HL-60/S4 (cell line): ENCODE results near the gene SH3RF3.
"Not testable (repeated sequence)": the region's sequence is repeated elsewhere in the genome, so short reads cannot be mapped to it uniquely, and the experiment has no call there.

Source experiments
- in situ Hi-C: fragments of 300-500 bp; cut with MboI; formaldehyde crosslinking; loops from 2 replicates; pipeline ENCODE4 v1.14.3; 2022; ENCODE audit warnings: low sequenced_read_pairs

The SH3RF3 gene

GRCh38 chr2:109117181-109117580 lies 11.8 kb upstream of the SH3RF3 start:
- in situ Hi-C loops, result not testable (repeated sequence)

- in situ Hi-C loops, result no loop called here
Measured at GRCh38 chr2:109117780-109118179, 11.2 kb upstream of the SH3RF3 start.

GRCh38 chr2:109118321-109118720 lies 10.7 kb upstream of the SH3RF3 start:
- in situ Hi-C loops, result no loop called here

- in situ Hi-C loops, result loop anchor here (10.0 kb wide), 1 partner anchor 385 kb away; no protein-coding TSS in a partner anchor
Measured at GRCh38 chr2:109120166-109120565, 8.8 kb upstream of the SH3RF3 start.

GRCh38 chr2:109120686-109121085 lies 8.3 kb upstream of the SH3RF3 start:
- in situ Hi-C loops, result loop anchor here (10.0 kb wide), 1 partner anchor 384 kb away; no protein-coding TSS in a partner anchor

DNA sequence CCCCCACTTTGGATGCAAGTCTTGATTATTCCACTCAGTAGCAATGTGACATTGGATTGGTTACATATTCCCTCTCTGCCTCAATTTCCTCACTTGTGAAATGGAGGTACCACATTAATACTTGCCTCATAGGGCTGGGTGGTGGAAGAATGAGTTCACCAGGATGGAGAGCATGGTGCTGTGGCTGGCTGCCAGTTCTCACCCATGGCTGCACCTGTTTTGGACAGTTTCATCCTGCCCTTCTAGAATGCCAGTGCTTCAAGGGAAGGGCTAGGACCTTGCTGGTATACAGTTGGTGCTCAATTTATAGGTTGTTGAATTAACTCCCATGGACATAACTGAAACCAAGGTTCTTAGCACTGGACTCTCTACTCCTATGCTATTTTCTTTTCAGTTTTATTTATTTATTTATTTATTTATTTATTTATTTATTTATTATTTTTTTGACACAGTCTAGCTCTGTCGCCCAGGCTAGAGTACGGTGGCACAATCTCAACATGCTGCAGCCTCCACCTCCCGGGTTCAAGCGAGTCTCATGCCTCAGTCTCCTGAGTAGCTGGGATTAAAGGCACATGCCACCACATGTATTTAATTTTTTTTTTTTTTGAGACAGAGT lies 5.3 kb upstream of the SH3RF3 start:
- in situ Hi-C loops, result loop anchor here (10.0 kb wide), 1 partner anchor 381 kb away; no protein-coding TSS in a partner anchor

DNA sequence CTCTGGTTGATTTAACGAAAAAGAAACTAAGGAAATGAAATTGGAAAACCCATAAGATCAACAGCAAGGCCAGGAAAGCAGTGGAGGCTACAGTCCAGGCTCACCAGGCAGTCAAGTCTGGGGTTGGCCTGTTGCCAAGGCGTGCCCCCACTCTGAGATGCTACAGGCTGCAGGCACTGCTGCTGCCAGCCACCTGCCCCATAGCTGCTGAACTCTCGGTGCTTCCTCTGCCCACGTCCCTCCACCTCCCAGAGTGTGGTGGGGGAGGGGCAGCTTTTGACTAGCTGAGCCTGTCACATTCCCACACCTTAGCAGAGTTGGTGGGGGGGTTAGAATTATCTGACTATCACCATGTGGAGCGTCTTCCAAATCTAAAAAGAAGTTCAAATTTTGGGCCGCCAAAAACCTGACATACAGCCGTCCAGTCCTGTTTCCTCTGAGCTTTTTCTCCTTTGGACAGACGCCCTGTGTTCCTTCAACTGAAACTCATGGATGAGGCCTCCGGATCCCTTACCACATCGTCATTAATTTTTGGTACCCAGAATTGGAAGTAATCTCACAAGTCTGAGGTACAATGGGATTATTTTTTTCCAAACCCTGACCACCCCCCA lies 3.9 kb upstream of the SH3RF3 start:
- in situ Hi-C loops, result loop anchor here (10.0 kb wide), 1 partner anchor 380 kb away; no protein-coding TSS in a partner anchor

GRCh38 chr2:109125593-109126500 lies 3.2 kb upstream of the SH3RF3 start:
- in situ Hi-C loops, result loop anchor here (10.0 kb wide), 1 partner anchor 379 kb away; no protein-coding TSS in a partner anchor

DNA sequence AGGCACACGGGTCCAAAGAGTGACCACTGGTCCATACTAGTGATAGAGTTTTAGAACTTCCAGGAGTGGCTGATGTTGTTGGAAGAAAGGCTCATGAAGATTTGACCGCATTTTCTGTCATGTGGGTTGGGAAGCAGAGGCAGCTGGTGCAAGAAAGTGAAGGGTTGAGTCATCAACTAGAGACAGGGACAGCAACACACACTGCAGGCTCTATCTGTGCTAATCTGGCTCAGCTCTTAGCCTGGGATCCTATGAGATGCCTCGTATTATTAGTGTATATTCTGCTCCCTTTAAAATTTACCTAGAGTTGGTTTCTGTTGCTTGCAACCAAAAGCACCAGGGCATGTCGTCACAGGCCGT lies 2.5 kb upstream of the SH3RF3 start:
- in situ Hi-C loops, result loop anchor here (10.0 kb wide), 1 partner anchor 378 kb away; no protein-coding TSS in a partner anchor

DNA sequence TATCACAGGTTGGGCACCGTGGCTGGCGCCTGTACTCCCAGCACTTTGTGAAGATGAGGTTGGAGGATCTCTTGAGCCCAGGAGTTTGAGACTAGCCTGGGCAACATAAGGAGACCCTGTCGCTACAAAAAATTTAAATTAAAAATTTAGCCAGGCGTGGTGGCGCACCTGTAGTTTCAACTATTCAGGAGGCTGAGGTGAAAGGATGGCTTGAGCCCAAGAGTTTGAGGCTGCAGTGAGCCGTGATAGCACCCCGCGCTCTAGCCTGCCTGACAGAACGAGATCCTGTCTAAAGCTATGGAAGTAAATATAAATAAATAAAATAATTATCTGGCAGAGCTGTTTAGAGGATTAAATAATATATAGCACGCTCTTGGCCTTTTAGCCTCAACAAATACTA lies 1.4 kb upstream of the SH3RF3 start:
- in situ Hi-C loops, result loop anchor here (10.0 kb wide), 1 partner anchor 377 kb away; no protein-coding TSS in a partner anchor

GRCh38 chr2:109128048-109128615 lies 873 bp upstream of the SH3RF3 start:
- in situ Hi-C loops, result loop anchor here (10.0 kb wide), 1 partner anchor 377 kb away; no protein-coding TSS in a partner anchor

DNA sequence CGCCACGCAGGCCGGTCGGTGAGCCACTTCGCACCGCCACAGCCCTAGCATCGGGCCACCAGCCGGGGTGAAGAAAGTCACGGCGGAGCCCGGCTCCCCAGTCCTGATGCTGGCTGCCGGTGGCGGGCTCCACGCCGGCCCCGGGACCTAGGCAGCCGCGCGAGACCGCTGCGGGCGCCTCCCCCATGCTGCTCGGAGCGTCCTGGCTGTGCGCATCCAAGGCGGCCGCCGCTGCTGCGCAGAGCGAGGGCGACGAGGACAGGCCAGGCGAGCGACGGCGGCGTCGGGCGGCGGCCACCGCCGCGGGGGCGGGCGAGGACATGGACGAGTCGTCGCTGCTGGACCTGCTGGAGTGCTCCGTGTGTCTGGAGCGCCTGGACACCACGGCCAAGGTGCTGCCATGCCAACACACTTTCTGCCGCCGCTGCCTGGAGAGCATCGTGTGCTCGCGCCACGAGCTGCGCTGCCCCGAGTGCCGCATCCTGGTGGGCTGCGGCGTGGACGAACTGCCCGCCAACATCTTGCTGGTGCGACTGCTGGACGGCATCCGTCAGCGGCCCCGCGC lies 433 bp downstream of the SH3RF3 start:
- in situ Hi-C loops, result loop anchor here (10.0 kb wide), 1 partner anchor 375 kb away; no protein-coding TSS in a partner anchor

DNA sequence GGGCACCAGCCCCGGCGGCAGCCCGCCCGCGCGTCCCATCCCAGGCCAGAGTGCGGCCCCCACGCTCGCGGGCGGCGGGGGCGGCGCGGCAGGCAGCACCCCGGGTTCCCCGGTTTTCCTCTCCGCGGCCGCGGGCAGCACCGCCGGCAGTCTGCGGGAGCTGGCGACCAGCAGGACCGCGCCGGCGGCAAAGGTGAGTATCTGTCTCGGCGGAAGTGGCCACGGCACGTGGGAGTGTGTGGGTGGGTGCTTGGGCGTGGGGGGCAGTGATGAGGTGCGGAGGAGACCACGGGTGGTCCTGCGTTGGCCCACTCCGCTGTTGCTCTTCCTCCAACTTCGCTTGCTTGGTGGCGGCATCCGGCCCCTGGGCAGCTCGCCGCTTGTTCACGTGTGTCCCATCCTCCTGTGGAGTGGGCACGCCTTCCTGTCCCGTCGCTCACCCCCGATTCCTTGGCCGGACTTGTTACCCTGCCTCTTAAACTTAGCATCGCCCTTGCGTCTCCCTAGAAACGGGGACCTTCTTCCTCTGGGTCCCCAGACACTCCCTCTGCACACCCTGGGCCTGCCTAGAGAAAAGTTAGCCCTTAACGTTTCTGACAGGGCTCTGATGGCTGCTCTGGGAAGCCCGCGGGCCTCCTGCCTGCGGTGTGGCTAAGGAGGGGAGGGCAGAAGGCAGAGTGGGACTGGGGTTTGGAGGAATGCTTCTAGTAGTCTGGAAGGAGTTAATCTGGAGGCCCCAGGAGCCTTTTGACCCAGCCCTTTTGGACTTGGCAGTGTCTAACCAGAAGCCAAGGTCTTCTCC lies 1.1 kb downstream of the SH3RF3 start:
- in situ Hi-C loops, result loop anchor here (10.0 kb wide), 1 partner anchor 375 kb away; no protein-coding TSS in a partner anchor

DNA sequence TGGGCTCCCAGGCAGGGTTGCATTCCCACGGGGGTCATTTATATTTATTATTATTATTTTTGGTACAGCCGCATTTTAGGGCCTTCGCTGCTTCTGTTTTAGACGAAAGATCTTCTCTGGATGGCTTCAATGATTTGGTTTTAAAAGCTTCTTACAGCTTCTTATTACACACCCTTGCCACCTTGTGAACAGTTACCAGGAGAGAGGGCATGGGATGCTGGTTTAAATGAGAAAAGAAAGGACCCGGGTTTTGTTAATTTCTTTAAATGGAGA lies 1.7 kb downstream of the SH3RF3 start:
- in situ Hi-C loops, result no loop called here

DNA sequence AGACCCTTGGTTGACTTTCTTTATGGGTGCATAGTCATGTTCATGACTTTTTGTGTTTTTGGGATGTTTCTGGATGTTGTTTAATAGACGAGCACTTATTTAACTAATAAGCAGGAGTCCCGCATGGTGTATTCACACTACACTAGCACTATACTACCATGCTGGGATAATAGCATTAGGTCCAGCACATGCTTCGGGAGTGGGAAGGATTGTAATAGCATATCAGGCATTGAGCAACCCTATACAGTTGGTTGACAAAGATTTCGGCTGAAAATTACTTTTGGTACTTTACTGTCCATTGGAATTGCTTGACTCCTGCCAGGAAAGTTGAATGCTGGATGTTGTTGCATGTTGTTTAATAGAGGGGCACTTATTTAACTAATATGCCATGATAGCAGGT lies 2.8 kb downstream of the SH3RF3 start:
- in situ Hi-C loops, result no loop called here

GRCh38 chr2:109132626-109133025 lies 3.6 kb downstream of the SH3RF3 start:
- in situ Hi-C loops, result no loop called here

DNA sequence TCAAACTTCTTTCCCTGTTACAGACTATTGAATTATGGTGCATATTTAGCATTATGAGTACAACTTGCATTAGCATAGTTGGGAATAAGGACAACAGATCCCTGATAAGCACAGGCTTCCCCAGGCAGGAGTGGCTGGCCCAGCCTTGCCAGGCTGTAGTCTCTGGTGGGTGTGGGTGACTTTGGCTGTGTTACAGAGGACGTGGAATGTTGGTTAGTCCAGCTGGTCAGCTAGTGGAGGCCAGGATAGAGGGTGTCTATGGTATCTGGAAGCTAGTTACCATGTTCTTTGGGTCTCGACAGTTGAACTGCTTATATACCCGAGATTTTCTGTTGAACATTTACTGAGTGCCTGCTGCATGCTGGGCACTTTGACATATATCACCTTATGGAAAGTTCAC lies 4.7 kb downstream of the SH3RF3 start:
- in situ Hi-C loops, result no loop called here

DNA sequence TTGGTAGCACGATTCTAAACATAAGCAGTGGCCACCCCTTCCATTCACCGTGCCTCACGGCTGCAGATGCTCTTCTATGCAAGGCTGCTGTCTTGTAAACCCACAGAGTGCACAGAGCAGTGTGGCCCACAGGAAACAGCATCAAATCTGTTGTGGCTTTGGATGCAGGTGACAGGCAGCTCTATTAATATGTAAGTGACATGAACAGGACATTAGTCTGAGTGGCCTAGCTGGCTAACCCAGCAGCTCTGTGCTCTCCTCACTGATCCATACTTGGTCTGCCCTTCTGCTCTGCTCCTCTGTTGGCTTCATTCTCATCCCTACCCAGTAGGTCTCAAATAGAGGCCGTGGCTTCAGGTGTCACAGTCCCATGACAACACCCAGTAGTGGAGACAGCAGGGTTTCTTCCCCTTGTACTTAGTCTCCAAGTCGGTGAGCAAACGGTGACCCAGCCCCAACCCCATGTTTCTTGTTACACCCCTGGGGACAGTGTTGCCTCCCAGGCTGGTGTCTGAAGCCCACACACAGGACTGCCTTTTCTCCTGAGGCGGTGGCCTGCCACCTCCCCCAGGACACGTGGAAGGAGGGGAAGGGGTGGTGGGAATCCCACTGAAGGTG lies 5.8 kb downstream of the SH3RF3 start:
- in situ Hi-C loops, result no loop called here

GRCh38 chr2:109135359-109136197 lies 6.6 kb downstream of the SH3RF3 start:
- in situ Hi-C loops, result no loop called here
